GM10266 (cell line): Measurements from ENCODE around the gene NCAPD3.

Experiments used
- DNase-seq: peaks from one replicate; pipeline ENCODE4 v3.0.0; 2012; ENCODE audit errors: extremely low spot score
- CTCF ChIP-seq: IDR thresholded peaks from 2 replicates; pipeline ENCODE4 v1.5.1; 2012; ENCODE audit warnings: mild to moderate bottlenecking, low read depth; ENCODE audit not compliant: control insufficient read depth, insufficient read depth; ENCODE audit errors: missing control alignments

The NCAPD3 gene

DNA sequence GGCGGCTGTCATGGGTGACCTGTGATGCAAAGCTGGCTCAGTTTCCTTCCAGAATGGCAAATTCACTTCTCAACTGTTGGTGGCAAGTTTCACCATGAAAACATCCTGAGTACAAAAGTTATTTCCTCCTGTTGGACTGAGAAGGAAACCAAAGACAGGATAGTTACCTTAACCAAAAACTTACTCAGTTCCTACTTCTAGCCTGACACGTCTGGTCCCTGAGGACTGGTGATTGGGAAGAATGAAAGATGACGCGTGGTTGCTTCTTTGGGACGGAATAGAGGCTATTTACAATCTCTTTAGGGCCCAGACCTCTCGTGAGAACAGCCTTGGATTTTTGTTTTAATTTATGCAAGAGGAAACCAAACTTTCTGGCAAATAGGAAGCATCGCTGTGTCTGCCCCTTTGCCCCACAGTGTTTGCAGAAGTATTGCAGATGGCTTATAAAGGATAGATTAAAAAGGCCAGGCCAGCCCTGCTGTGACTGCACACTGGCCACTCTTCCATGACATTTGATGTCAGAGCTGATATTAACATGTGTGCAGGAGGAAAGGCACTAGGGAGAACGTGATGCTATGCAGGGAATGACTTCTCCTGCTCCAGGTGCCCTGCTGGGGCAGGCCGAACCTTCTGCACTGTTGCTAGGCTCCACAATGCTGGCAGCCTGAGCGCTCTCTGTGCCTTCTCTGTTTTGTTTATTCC, 8.3 kb upstream of the NCAPD3 start:
- TF ChIP-seq CTCF = no peak
- DNase-seq = no peak

GRCh38 chr11:134230339-134230738, 6.6 kb upstream of the NCAPD3 start:
- no peak for TF ChIP-seq CTCF
- no peak for DNase-seq

DNA sequence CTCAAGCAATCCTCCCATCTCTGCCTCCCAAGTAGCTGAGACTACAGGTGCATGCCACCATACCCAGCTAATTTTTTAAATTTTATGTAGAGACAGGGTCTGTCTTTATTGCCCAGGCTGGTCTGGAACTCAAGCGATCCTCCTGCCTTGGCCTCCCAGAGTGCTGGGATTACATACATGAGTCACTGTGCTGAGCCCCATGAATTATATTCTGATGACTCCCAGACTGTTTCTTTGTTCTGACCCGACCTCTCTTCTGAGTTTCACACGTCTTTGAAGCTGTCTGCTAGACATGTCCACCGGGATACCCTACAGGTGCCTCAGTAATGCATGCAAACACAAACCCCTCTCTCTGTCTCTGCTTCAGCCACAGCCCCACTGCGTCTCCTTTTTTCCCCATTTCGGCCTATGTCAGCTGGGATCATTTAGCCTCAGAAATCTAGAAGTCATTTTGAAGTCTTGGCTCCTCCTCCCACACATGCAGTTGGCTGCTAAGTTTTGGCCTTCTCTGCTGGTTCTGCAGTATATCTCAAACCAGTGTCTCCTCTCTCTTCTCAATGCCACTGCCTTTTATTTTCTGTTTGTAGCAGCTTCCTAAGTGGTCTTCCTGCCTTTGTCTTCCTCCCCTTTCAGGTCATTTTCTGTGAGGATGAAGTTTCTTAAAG, 5.5 kb upstream of the NCAPD3 start:
- TF ChIP-seq CTCF = no peak

GRCh38 chr11:134228625-134229024, 4.9 kb upstream of the NCAPD3 start:
- peak; percentile 68 for DNase-seq
- no peak for TF ChIP-seq CTCF

More for the DNA sequence above, 5.5 kb upstream of the NCAPD3 start:
- DNase-seq = no peak

DNA sequence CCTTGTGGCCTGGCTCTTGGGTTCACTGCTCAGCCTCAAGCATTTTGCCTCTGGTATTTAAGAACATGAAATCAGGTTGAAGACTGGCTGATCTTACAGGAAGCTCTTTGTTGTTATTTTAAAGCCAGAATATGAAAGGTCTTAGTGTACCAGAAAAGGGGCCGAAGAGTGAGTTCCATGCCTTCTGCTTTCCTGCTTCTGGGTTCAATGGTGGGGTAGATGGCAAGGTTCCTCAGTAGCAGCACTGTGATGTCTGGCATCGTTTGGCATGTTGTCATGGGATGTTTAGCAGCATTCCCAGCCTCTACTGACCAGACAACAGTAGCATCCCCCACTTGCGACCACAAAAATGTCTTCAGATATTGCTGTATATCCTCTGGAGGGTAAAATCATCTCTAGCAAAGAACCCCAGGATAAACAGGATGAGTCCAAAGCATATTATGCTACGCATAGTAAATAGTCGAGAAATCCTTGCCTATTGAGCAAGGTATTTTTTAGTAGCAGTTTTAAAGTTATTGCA, 3.1 kb upstream of the NCAPD3 start:
- no peak for DNase-seq
- no peak for TF ChIP-seq CTCF

- TF ChIP-seq CTCF = no peak
- peak; percentile 36 for DNase-seq
Observed at GRCh38 chr11:134224710-134225664, 1.2 kb upstream of the NCAPD3 start.
